Activated CD4-positive, alpha-beta T cell treated with anti-CD3 and anti-CD28 coated beads for 36 hours (primary cell): ENCODE results near the gene RPRML. TPM values are rescaled to one million over a fixed set of nuclear protein-coding genes. Genes with fewer than 3 reads are reported as not detected.
"Not testable (repeated sequence)": the region's sequence is repeated elsewhere in the genome, so short reads cannot be mapped to it uniquely, and the experiment has no call there.

Experiments
- ATAC-seq: fragments of 200-7000 bp; cut with Tn5 transposase; one replicate; pipeline ENCODE4 v1.10.0; 2021; ENCODE audit warnings: mild to moderate bottlenecking, moderate library complexity
- CTCF ChIA-PET: fragments of 350-600 bp; sonication (Branson Sonifier 250); formaldehyde crosslinking; loops from one replicate; lab custom pipeline; 2021; ENCODE audit warnings: antibody characterized with exemption; lab: Charles Lee
- POLR2A ChIA-PET: fragments of 350-600 bp; sonication (Branson Sonifier 250); formaldehyde crosslinking; loops from one replicate; lab custom pipeline; 2021; ENCODE audit warnings: antibody characterized with exemption, inconsistent platforms; lab: Charles Lee
- DNase-seq: peaks from one replicate; pipeline ENCODE4 v3.0.0-alpha.2; 2020
- H3K27ac Mint-ChIP-seq: one replicate; pipeline ENCODE4 v1.8.0; 2021; ENCODE audit warnings: mixed read lengths
- H3K27me3 Mint-ChIP-seq: one replicate; pipeline ENCODE4 v1.8.0; 2021; ENCODE audit warnings: mixed read lengths
- H3K36me3 Mint-ChIP-seq: one replicate; pipeline ENCODE4 v1.8.0; 2021; ENCODE audit warnings: low read depth, mixed read lengths
- H3K4me1 Mint-ChIP-seq: one replicate; pipeline ENCODE4 v1.8.0; 2021; ENCODE audit warnings: mixed read lengths
- H3K4me3 Mint-ChIP-seq: one replicate; pipeline ENCODE4 v1.8.0; 2021; ENCODE audit warnings: mild to moderate bottlenecking, moderate library complexity, mixed read lengths
- H3K9me3 Mint-ChIP-seq: one replicate; pipeline ENCODE4 v1.8.0; 2021; ENCODE audit warnings: low read depth, mixed read lengths
- intact Hi-C, 2 experiments: fragments of 100-400 bp; cut with DNase I in 1 of 2; cut with micrococcal nuclease in 1 of 2; formaldehyde crosslinking; loops; one replicate each; pipeline versions ENCODE4 v1.14.2 to v1.15.1; 2022 to 2024; cut with DNase I, micrococcal nuclease
- total RNA-seq, 2 experiments: library from RNA; stranded (reverse); gene quantifications; one replicate each; pipeline ENCODE4 v1.2.3, GENCODE V29; 2021

Gene RPRML
- total RNA-seq, 2 experiments from 2014 or later: not detected

- H3K27ac Mint-ChIP-seq, H3K27me3 Mint-ChIP-seq, CTCF ChIA-PET, H3K4me1 Mint-ChIP-seq, DNase-seq, H3K36me3 Mint-ChIP-seq, POLR2A ChIA-PET, intact Hi-C loops, H3K9me3 Mint-ChIP-seq, H3K4me3 Mint-ChIP-seq, ATAC-seq: not testable (repeated sequence)
Observed at GRCh38 chr17:46953191-46953590, 25.9 kb downstream of the RPRML start.

- no peaks in the 10 kb centered on the region for H3K4me1 Mint-ChIP-seq
- ChIA-PET POLR2A (no interaction called here), CTCF (interaction anchor here (0.6 to 1.3 kb wide), 3 partner anchors 10 to 412 kb away, joined by 3 to 6 read pairs (median 4); no protein-coding TSS in a partner anchor)
- no peak overlapping the region for H3K4me3 Mint-ChIP-seq
- DNase-seq: no peak
- intact Hi-C loops: no loop called here
- H3K9me3 Mint-ChIP-seq: no peaks in the 10 kb centered on the region
- no peak overlapping the region for H3K27ac Mint-ChIP-seq
- ATAC-seq: no peak
- H3K27me3 Mint-ChIP-seq: no peaks in the 10 kb centered on the region
- peaks cover 7% of the 10 kb centered on the region for H3K36me3 Mint-ChIP-seq
Observed at GRCh38 chr17:46952115-46952514, 26.9 kb downstream of the RPRML start.

GRCh38 chr17:46951706-46952105, 27.3 kb downstream of the RPRML start:
- ChIA-PET POLR2A (no interaction called here), CTCF (interaction anchor here (0.6 to 1.3 kb wide), 3 partner anchors 10 to 413 kb away, joined by 3 to 6 read pairs (median 4); no protein-coding TSS in a partner anchor)
- H3K9me3 Mint-ChIP-seq: no peaks in the 10 kb centered on the region
- H3K27me3 Mint-ChIP-seq: no peaks in the 10 kb centered on the region
- no peak overlapping the region for H3K4me3 Mint-ChIP-seq
- intact Hi-C loops: no loop called here
- ATAC-seq (no peak), DNase-seq (no peak)
- H3K27ac Mint-ChIP-seq: no peak overlapping the region
- H3K4me1 Mint-ChIP-seq: no peaks in the 10 kb centered on the region
- H3K36me3 Mint-ChIP-seq: peaks cover 7% of the 10 kb centered on the region

GRCh38 chr17:46950997-46951621, 27.9 kb downstream of the RPRML start:
- POLR2A ChIA-PET: no interaction called here
- Mint-ChIP-seq H3K4me3 (no peak overlapping the region), H3K9me3 (no peaks in the 10 kb centered on the region), H3K36me3 (peaks cover 4% of the 10 kb centered on the region), H3K27me3 (no peaks in the 10 kb centered on the region), H3K27ac (no peak overlapping the region), H3K4me1 (no peaks in the 10 kb centered on the region)
- CTCF ChIA-PET: interaction anchor here (0.6 to 1.3 kb wide), 5 partner anchors 9 to 1281 kb away, joined by 3 to 6 read pairs (median 3); no protein-coding TSS in a partner anchor
- ATAC-seq (no peak), DNase-seq (no peak)
- intact Hi-C loops: no loop called here

- no peak overlapping the region for H3K27ac Mint-ChIP-seq
- H3K4me1 Mint-ChIP-seq: no peaks in the 10 kb centered on the region
- H3K36me3 Mint-ChIP-seq: no peaks in the 10 kb centered on the region
- H3K9me3 Mint-ChIP-seq: no peaks in the 10 kb centered on the region
- intact Hi-C loops: no loop called here
- CTCF ChIA-PET: interaction anchor here (0.7 to 1.0 kb wide), 2 partner anchors 8 to 1280 kb away, joined by 3 read pairs; no protein-coding TSS in a partner anchor
- ATAC-seq (no peak), DNase-seq (no peak)
- H3K27me3 Mint-ChIP-seq: no peaks in the 10 kb centered on the region
- POLR2A ChIA-PET: no interaction called here
- H3K4me3 Mint-ChIP-seq: no peak overlapping the region
Observed at GRCh38 chr17:46950342-46950996, 28.6 kb downstream of the RPRML start.

- H3K27me3 Mint-ChIP-seq: no peaks in the 10 kb centered on the region
Observed at GRCh38 chr17:46949291-46950174, 29.5 kb downstream of the RPRML start.

GRCh38 chr17:46948544-46948943, 30.5 kb downstream of the RPRML start:
- H3K4me3 Mint-ChIP-seq: no peak overlapping the region
- CTCF ChIA-PET: no interaction called here
- H3K9me3 Mint-ChIP-seq: no peaks in the 10 kb centered on the region
- POLR2A ChIA-PET: no interaction called here
- ATAC-seq (no peak), DNase-seq (no peak)
- no peaks in the 10 kb centered on the region for H3K27me3 Mint-ChIP-seq
- no peaks in the 10 kb centered on the region for H3K36me3 Mint-ChIP-seq
- peaks cover 5% of the 10 kb centered on the region for H3K4me1 Mint-ChIP-seq
- no peak overlapping the region for H3K27ac Mint-ChIP-seq
- intact Hi-C loops: no loop called here

More at GRCh38 chr17:46949291-46950174, 29.5 kb downstream of the RPRML start:
- Mint-ChIP-seq H3K4me3 (no peak overlapping the region), H3K4me1 (no peaks in the 10 kb centered on the region), H3K9me3 (no peaks in the 10 kb centered on the region), H3K36me3 (no peaks in the 10 kb centered on the region), H3K27ac (no peak overlapping the region)
- no peak for ATAC-seq
- DNase-seq: no peak
- CTCF ChIA-PET: interaction anchor here (1.0 kb wide), 1 partner anchor 8 kb away, joined by 3 read pairs; no protein-coding TSS in a partner anchor
- POLR2A ChIA-PET: no interaction called here
- intact Hi-C loops: no loop called here

- intact Hi-C loops: no loop called here
- Mint-ChIP-seq H3K27me3 (no peaks in the 10 kb centered on the region), H3K9me3 (no peaks in the 10 kb centered on the region), H3K4me1 (peaks cover 16% of the 10 kb centered on the region), H3K27ac (no peak overlapping the region), H3K4me3 (no peak overlapping the region), H3K36me3 (no peaks in the 10 kb centered on the region)
- DNase-seq: no peak
- ChIA-PET POLR2A (no interaction called here), CTCF (interaction anchor here (0.7 to 1.4 kb wide), 2 partner anchors 98 to 1659 kb away, joined by 4 read pairs; no protein-coding TSS in a partner anchor)
- ATAC-seq: no peak
Observed at GRCh38 chr17:46947216-46947615, 31.8 kb downstream of the RPRML start.

GRCh38 chr17:46944931-46945330, 34.1 kb downstream of the RPRML start:
- DNase-seq (no peak), ATAC-seq (no peak)
- Mint-ChIP-seq H3K27ac (no peak overlapping the region), H3K27me3 (no peaks in the 10 kb centered on the region), H3K9me3 (no peaks in the 10 kb centered on the region), H3K36me3 (peaks cover 9% of the 10 kb centered on the region), H3K4me3 (no peak overlapping the region), H3K4me1 (peaks cover 18% of the 10 kb centered on the region)
- intact Hi-C loops: loop anchor here (5.0 kb wide), 3 partner anchors 57 to 372 kb away; no protein-coding TSS in a partner anchor
- ChIA-PET POLR2A (no interaction called here), CTCF (interaction anchor here (0.5 kb wide), 1 partner anchor 17 kb away, joined by 3 read pairs; no protein-coding TSS in a partner anchor)

- ChIA-PET CTCF (interaction anchor here (0.6 to 4.5 kb wide), 6 partner anchors 10 to 610 kb away, joined by 3 to 36 read pairs (median 4); no protein-coding TSS in a partner anchor), POLR2A (interaction anchor here (0.6 kb wide), 1 partner anchor 531 kb away, joined by 5 read pairs; no protein-coding TSS in a partner anchor)
- Mint-ChIP-seq H3K9me3 (no peaks in the 10 kb centered on the region), H3K27me3 (no peaks in the 10 kb centered on the region), H3K36me3 (peaks cover 17% of the 10 kb centered on the region), H3K4me3 (no peak overlapping the region), H3K4me1 (peaks cover 18% of the 10 kb centered on the region), H3K27ac (peak overlapping the region; percentile 28)
- ATAC-seq (peak; percentile 22), DNase-seq (peak; percentile 37)
- intact Hi-C loops: loop anchor here (5.0 kb wide), 3 partner anchors 59 to 374 kb away; no protein-coding TSS in a partner anchor
Observed at GRCh38 chr17:46943501-46944393, 35.3 kb downstream of the RPRML start.
